H1 (cell line): ENCODE measurements around the gene PNRC2. TPM values are rescaled to one million over a fixed set of nuclear protein-coding genes. Genes with fewer than 3 reads are reported as not detected.

ENCODE experiments used
- CTCF ChIA-PET: fragments of 300-600 bp; sonication (Branson Sonifier 250); formaldehyde crosslinking; loops from one replicate; lab custom pipeline; 2021; ENCODE audit not compliant: partially characterized antibody; lab: Charles Lee
- POLR2A ChIA-PET: fragments of 300-600 bp; sonication (Branson Sonifier 250); formaldehyde crosslinking; loops from one replicate; lab custom pipeline; 2021; ENCODE audit warnings: inconsistent platforms; ENCODE audit not compliant: partially characterized antibody; lab: Charles Lee
- DNase-seq, 2 experiments: peaks; one replicate each; pipeline versions ENCODE4 v3.0.0 to v3.0.0-alpha.2; 2010 to 2022; ENCODE audit warnings: low spot score in 2 of 2, low read depth in 1 of 2, mixed read lengths in 1 of 2
- FAIRE-seq: peaks from 2 replicates; lab custom pipeline; 2011; peaks lifted over from hg19 to GRCh38; lab: Jason Lieb, UNC
- H2AFZ ChIP-seq: 2 replicates; pipeline ENCODE4 v1.8.1; 2012; ENCODE audit warnings: low read length, inconsistent platforms
- H2AK5ac ChIP-seq: 2 replicates; pipeline ENCODE4 v1.6.1; 2013; ENCODE audit warnings: low read depth, low read length
- H2BK120ac ChIP-seq: replicated peaks from 2 replicates; pipeline ENCODE3; 2013; ENCODE audit warnings: low read depth, low read length, inconsistent platforms
- H2BK12ac ChIP-seq: 2 replicates; pipeline ENCODE4 v1.6.1; 2013; ENCODE audit warnings: low read depth, low read length
- H2BK15ac ChIP-seq: 2 replicates; pipeline ENCODE4 v1.6.1; 2013; ENCODE audit warnings: low read length
- H2BK20ac ChIP-seq: 2 replicates; pipeline ENCODE4 v1.6.1; 2013; ENCODE audit warnings: low read length
- H2BK5ac ChIP-seq: 2 replicates; pipeline ENCODE4 v1.6.1; 2013; ENCODE audit warnings: low read depth, low read length
- H3K14ac ChIP-seq: 2 replicates; pipeline ENCODE4 v1.6.1; 2013; ENCODE audit warnings: inconsistent platforms; ENCODE audit not compliant: insufficient read length
- H3K18ac ChIP-seq: 2 replicates; pipeline ENCODE4 v1.6.1; 2013; ENCODE audit warnings: low read length; ENCODE audit errors: extremely low read depth
- H3K23ac ChIP-seq: 2 replicates; pipeline ENCODE4 v1.6.1; 2013; ENCODE audit warnings: inconsistent platforms; ENCODE audit not compliant: insufficient read length
- H3K23me2 ChIP-seq: 2 replicates; pipeline ENCODE4 v1.6.1; 2013; ENCODE audit warnings: low read depth, low read length
- H3K27ac ChIP-seq: 2 replicates; pipeline ENCODE4 v1.6.1; 2011; ENCODE audit warnings: low read depth, low read length, inconsistent platforms
- H3K27me3 ChIP-seq, 4 experiments: replicated peaks in 1 of 4; 1 replicate in 1 of 4; 2 replicates in 3 of 4; pipeline versions ENCODE4 v1.6.1 to v1.8.1; 2011 to 2013; ENCODE audit warnings: low read length in 3 of 4, mild to moderate bottlenecking in 3 of 4, inconsistent platforms in 2 of 4, mixed read lengths in 2 of 4, moderate library complexity in 1 of 4; ENCODE audit not compliant: control insufficient read depth in 3 of 4, insufficient read depth in 3 of 4; ENCODE audit errors: extremely low read depth in 1 of 4
- H3K36me3 ChIP-seq, 4 experiments: 2 replicates each; pipeline versions ENCODE4 v1.6.1 to v1.8.1; 2011 to 2013; ENCODE audit warnings: mild to moderate bottlenecking in 4 of 4, low read length in 3 of 4, moderate library complexity in 2 of 4, control low read depth in 1 of 4, inconsistent platforms in 1 of 4; ENCODE audit not compliant: insufficient read depth in 4 of 4, control insufficient read depth in 2 of 4
- H3K4ac ChIP-seq: replicated peaks from 2 replicates; pipeline ENCODE3; 2013; ENCODE audit warnings: low read length, low read depth, mixed read lengths, inconsistent platforms; ENCODE audit not compliant: insufficient read length
- H3K4me1 ChIP-seq, 4 experiments: replicated peaks in 1 of 4; 1 replicate in 1 of 4; 2 replicates in 3 of 4; pipeline versions ENCODE4 v1.6.1 to v1.8.1; 2011 to 2013; ENCODE audit warnings: low read length in 3 of 4, inconsistent platforms in 2 of 4, mixed read lengths in 1 of 4; ENCODE audit not compliant: insufficient read depth in 4 of 4, control insufficient read depth in 3 of 4
- H3K4me2 ChIP-seq, 2 experiments: 2 replicates each; pipeline versions ENCODE4 v1.6.1 to v1.8.1; 2011 to 2013; ENCODE audit warnings: low read depth in 2 of 2, low read length in 2 of 2, control low read depth in 1 of 2, inconsistent platforms in 1 of 2, mild to moderate bottlenecking in 1 of 2; ENCODE audit not compliant: insufficient read depth in 1 of 2
- H3K4me3 ChIP-seq, 4 experiments: fragments of 200-600, 300-600 bp in 1 of 4; sonication (generic), shearing (Covaris generic), sonication (Bioruptor Twin) in 1 of 4; 2 replicates each; pipeline versions ENCODE4 v1.5.1 to v1.8.1; 2011 to 2016; ENCODE audit warnings: low read length in 4 of 4, low read depth in 3 of 4, control low read depth in 2 of 4, inconsistent platforms in 2 of 4, mild to moderate bottlenecking in 2 of 4, mixed read lengths in 1 of 4, moderate library complexity in 1 of 4; ENCODE audit not compliant: insufficient read depth in 2 of 4; ENCODE audit errors: extremely low read depth in 1 of 4
- H3K56ac ChIP-seq: replicated peaks from 2 replicates; pipeline ENCODE3; 2013; ENCODE audit warnings: low read depth, mild to moderate bottlenecking, mixed read lengths, low read length, inconsistent platforms; ENCODE audit not compliant: insufficient read length
- H3K79me1 ChIP-seq: 2 replicates; pipeline ENCODE4 v1.6.1; 2013; ENCODE audit warnings: low read depth, low read length, control low read depth
- H3K79me2 ChIP-seq, 2 experiments: 2 replicates each; pipeline versions ENCODE4 v1.6.1 to v1.8.1; 2012 to 2013; ENCODE audit warnings: low read length in 2 of 2, mild to moderate bottlenecking in 2 of 2, inconsistent platforms in 1 of 2; ENCODE audit not compliant: insufficient read depth in 2 of 2, control insufficient read depth in 1 of 2
- H3K9ac ChIP-seq, 4 experiments: replicated peaks in 1 of 4; 1 replicate in 1 of 4; 2 replicates in 3 of 4; pipeline versions ENCODE4 v1.6.1 to v1.8.1; 2011 to 2013; ENCODE audit warnings: low read depth in 3 of 4, low read length in 3 of 4, control low read depth in 2 of 4, mild to moderate bottlenecking in 2 of 4, moderate library complexity in 2 of 4, inconsistent platforms in 1 of 4; ENCODE audit errors: extremely low read depth in 1 of 4
- H3K9me3 ChIP-seq, 2 experiments: 2 replicates each; pipeline versions ENCODE4 v1.6.1 to v1.8.1; 2012 to 2013; ENCODE audit warnings: mild to moderate bottlenecking in 2 of 2, moderate library complexity in 2 of 2, control low read depth in 1 of 2, inconsistent platforms in 1 of 2, low read depth in 1 of 2, low read length in 1 of 2, mixed read lengths in 1 of 2; ENCODE audit not compliant: insufficient read depth in 2 of 2
- H4K20me1 ChIP-seq, 2 experiments: replicated peaks in 1 of 2; 2 replicates each; pipeline versions ENCODE3 to v1.8.1; 2011 to 2013; ENCODE audit warnings: inconsistent platforms in 2 of 2, low read length in 2 of 2, mild to moderate bottlenecking in 1 of 2; ENCODE audit not compliant: insufficient read depth in 2 of 2, control insufficient read depth in 1 of 2
- H4K5ac ChIP-seq: 2 replicates; pipeline ENCODE4 v1.6.1; 2013; ENCODE audit warnings: low read length, low read depth, mixed read lengths, inconsistent platforms; ENCODE audit not compliant: insufficient read length
- H4K8ac ChIP-seq: 2 replicates; pipeline ENCODE4 v1.8.0; 2013; ENCODE audit warnings: mild to moderate bottlenecking, moderate library complexity, low read length, inconsistent platforms; ENCODE audit not compliant: insufficient read depth; ENCODE audit errors: extremely low read depth
- H4K91ac ChIP-seq: replicated peaks from 2 replicates; pipeline ENCODE3; 2013; ENCODE audit warnings: low read length, mixed read lengths, inconsistent platforms; ENCODE audit not compliant: insufficient read length
- BACH1 ChIP-seq: IDR thresholded peaks from 2 replicates; pipeline ENCODE4 v1.6.1; 2012; ENCODE audit warnings: low read length, improper control_type of control experiment
- CTCF ChIP-seq, 3 experiments: IDR thresholded peaks; 1 replicate in 2 of 3; 2 replicates in 1 of 3; pipeline versions ENCODE4 v1.5.1 to v1.6.1; 2011; ENCODE audit warnings: low read length in 3 of 3, mild to moderate bottlenecking in 3 of 3, inconsistent platforms in 2 of 3, low read depth in 1 of 3, moderate library complexity in 1 of 3; ENCODE audit not compliant: insufficient read depth in 1 of 3; ENCODE audit errors: control extremely low read depth in 1 of 3
- JUND ChIP-seq: IDR thresholded peaks from 2 replicates; pipeline ENCODE4 v1.6.1; 2011; ENCODE audit warnings: mild to moderate bottlenecking, improper control_type of control experiment, low read length
- RAD21 ChIP-seq, 2 experiments: IDR thresholded peaks in 1 of 2; conservative IDR thresholded peaks in 1 of 2; 2 replicates each; pipeline ENCODE4 v1.6.1; 2011; ENCODE audit warnings: low read depth in 2 of 2, low read length in 2 of 2, improper control_type of control experiment in 1 of 2, inconsistent platforms in 1 of 2, mild to moderate bottlenecking in 1 of 2, moderate library complexity in 1 of 2
- RXRA ChIP-seq: IDR thresholded peaks from 2 replicates; pipeline ENCODE4 v1.6.1; 2011; ENCODE audit warnings: low read depth, mild to moderate bottlenecking, low read length, moderate library complexity; ENCODE audit not compliant: insufficient read depth
- SIX5 ChIP-seq: IDR thresholded peaks from 2 replicates; pipeline ENCODE4 v1.6.1; 2011; ENCODE audit warnings: mild to moderate bottlenecking, low read depth, low read length
- TAF7 ChIP-seq: optimal IDR thresholded peaks from 2 replicates; pipeline ENCODE3; 2011; ENCODE audit warnings: low read depth, mild to moderate bottlenecking, inconsistent platforms, low read length, moderate library complexity, borderline replicate concordance
- WGBS, 2 experiments: shearing (Covaris generic) in 1 of 2; methylation state at CpG; one replicate each; pipeline versions ENCODE4 v1.1.6 to v1.1.7; 2013 to 2015; ENCODE audit warnings: low lambda C conversion rate in 2 of 2, mixed read lengths in 2 of 2, inconsistent platforms in 1 of 2, low coverage in 1 of 2, missing lambda C conversion rate in 1 of 2; ENCODE audit not compliant: insufficient replicate concordance in 2 of 2, insufficient coverage in 1 of 2, insufficient read length in 1 of 2; ENCODE audit errors: extremely low coverage in 1 of 2, missing lambda C conversion rate in 1 of 2; 5-methylcytosine and 5-hydroxymethylcytosine counted together
- polyA plus RNA-seq, 7 experiments: library from polyadenylated mRNA; depleted of rRNA in 3 of 7; stranded (reverse) in 5 of 7; unstranded in 2 of 7; fragments of >200 nt in 5 of 7; fragments of 200-250 nt in 2 of 7; gene quantifications; 1 replicate in 5 of 7; 2 replicates in 1 of 7; 4 replicates in 1 of 7; pipeline versions ENCODE4 v1.2.1 to v1.2.3, GENCODE V29; 2011 to 2013; ENCODE audit warnings: missing spikeins in 2 of 7, mixed read lengths in 2 of 7
- total RNA-seq: library from RNA; stranded (reverse); fragmentation: NEBNext Ultra II Directional; extraction: Animal tissue kit (Norgen Biotek cat#: 25700); gene quantifications from 2 replicates; pipeline ENCODE4 v1.2.1, GENCODE V29; 2021

The PNRC2 gene
- total and polyA plus RNA-seq, 2 of the 8 experiments (the other 6 are each of a cell fraction or from before 2014, with no cell fraction given) = 57.5 to 147 TPM

- Histone ChIP-seq H3K4ac (no peak overlapping the region), H2AK5ac (no peak overlapping the region), H2AFZ (peak overlapping the region; percentile 43; the same call in 1 of the 2 replicates), H4K20me1 (no peaks in the 10 kb centered on the region), H2BK120ac (no peak overlapping the region), H3K36me3 (no peaks in the 10 kb centered on the region; a peak in 1 of 8 replicates), H3K27ac (no peak overlapping the region), H4K5ac (no peak overlapping the region), H3K23ac (no peak overlapping the region), H3K27me3 (no peaks in the 10 kb centered on the region), H4K91ac (no peak overlapping the region), H3K9ac (no peak overlapping the region), H3K4me2 (no peak overlapping the region), H3K79me1 (no peaks in the 10 kb centered on the region), H3K79me2 (no peaks in the 10 kb centered on the region), H3K4me3 (no peak overlapping the region), H2BK12ac (0 out of 2 replicates have a peak overlapping the region, but pooled peaks have one; percentile 29), H3K18ac (no peak overlapping the region), H2BK5ac (no peak overlapping the region), H3K23me2 (no peaks in the 10 kb centered on the region), H3K14ac (no peak overlapping the region), H4K8ac (no peak overlapping the region; the same call in 1 of the 2 replicates), H3K56ac (no peak overlapping the region), H2BK20ac (no peak overlapping the region), H2BK15ac (peak overlapping the region; percentile 88; the same call in 1 of the 2 replicates), H3K9me3 (no peaks in the 10 kb centered on the region), H3K4me1 (peaks cover 0 to 2% (median 0%) of the 10 kb centered on the region in 4 experiments; a peak in 2 of 7 replicates)
- no peak for FAIRE-seq
- 72 to 100% methylated on average over 1 to 12 of the region's 12 CpGs for WGBS, 2 experiments
- POLR2A ChIA-PET = interaction anchor here (0.7 to 1.5 kb wide), 8 partner anchors 41 to 224 kb away, joined by 3 to 5 read pairs (median 4); partner anchors contain the start of genes RPL11 and SRSF10
- CTCF ChIA-PET = interaction anchor here (0.5 to 2.5 kb wide), 30 partner anchors 9 to 329 kb away, joined by 3 to 32 read pairs (median 4); partner anchors contain the start of gene GALE
- DNase-seq = peak; percentile 59 to 83
- TF ChIP-seq TAF7 (no peak), RXRA (no peak), CTCF (IDR thresholded peaks at IDR 0.05; ENCODE audit: control extremely low read depth in 1 of 3, insufficient read depth in 1 of 3, low read depth in 1 of 3, low read length in 3 of 3) (peak; percentile 67 to 74 (median 73)), SIX5 (no peak), JUND (no peak), RAD21 (IDR thresholded peaks at IDR 0.05 in 1 of 2, conservative IDR thresholded peaks at IDR 0.05 in 1 of 2; ENCODE audit: low read depth in 2 of 2, low read length in 2 of 2) (peak; percentile 84 to 88), BACH1 (no peak)
These were observed 43.2 kb upstream of the PNRC2 start for GRCh38 chr1:23916209-23917131.
